ENCODE data around the gene NAV2.

Gene NAV2

GRCh38 chr11:19838994-19839768, 126.5 kb downstream of the NAV2 start:
- DNase-seq (ENCODE audit: low read depth) = no peak

- DNase-seq (ENCODE audit: low read depth) = no peak
Observed at GRCh38 chr11:19840961-19841360, 128.3 kb downstream of the NAV2 start.

- no peak for DNase-seq (ENCODE audit: low read depth)
Observed at GRCh38 chr11:19842505-19842904, 129.9 kb downstream of the NAV2 start.

- DNase-seq (ENCODE audit: low read depth) = no peak
Observed at GRCh38 chr11:19843079-19843478, 130.4 kb downstream of the NAV2 start.

GRCh38 chr11:19844012-19844411, 131.4 kb downstream of the NAV2 start:
- no peak for DNase-seq (ENCODE audit: low read depth)

GRCh38 chr11:19844806-19845205, 132.2 kb downstream of the NAV2 start:
- DNase-seq (ENCODE audit: low read depth) = no peak

- no peak for DNase-seq (ENCODE audit: low read depth)
Observed at GRCh38 chr11:19845626-19846025, 133.0 kb downstream of the NAV2 start.

GRCh38 chr11:19846654-19847305, 134.1 kb downstream of the NAV2 start:
- no peak for DNase-seq (ENCODE audit: low read depth)

GRCh38 chr11:19848219-19848618, 135.6 kb downstream of the NAV2 start:
- DNase-seq (ENCODE audit: low read depth) = no peak

- no peak for DNase-seq (ENCODE audit: low read depth)
Observed at GRCh38 chr11:19849107-19849789, 136.6 kb downstream of the NAV2 start.

- no peak for DNase-seq (ENCODE audit: low read depth)
Observed at GRCh38 chr11:19849947-19850593, 137.4 kb downstream of the NAV2 start.

GRCh38 chr11:19852288-19852687, 139.7 kb downstream of the NAV2 start:
- no peak for DNase-seq (ENCODE audit: low read depth)

GRCh38 chr11:19853016-19853415, 140.4 kb downstream of the NAV2 start:
- DNase-seq (ENCODE audit: low read depth) = no peak

- no peak for DNase-seq (ENCODE audit: low read depth)
Observed at GRCh38 chr11:19853920-19854319, 141.3 kb downstream of the NAV2 start.

GRCh38 chr11:19861171-19861570, 148.5 kb downstream of the NAV2 start:
- DNase-seq (ENCODE audit: low read depth) = no peak

GRCh38 chr11:19862091-19862490, 149.5 kb downstream of the NAV2 start:
- DNase-seq (ENCODE audit: low read depth) = no peak

- no peak for DNase-seq (ENCODE audit: low read depth)
Observed at GRCh38 chr11:19864141-19865140, 151.8 kb downstream of the NAV2 start.

- DNase-seq (ENCODE audit: low read depth) = no peak
Observed at GRCh38 chr11:19866037-19866436, 153.4 kb downstream of the NAV2 start.

GRCh38 chr11:19866521-19866920, 153.9 kb downstream of the NAV2 start:
- no peak for DNase-seq (ENCODE audit: low read depth)

GRCh38 chr11:19867064-19867463, 154.4 kb downstream of the NAV2 start:
- no peak for DNase-seq (ENCODE audit: low read depth)

- no peak for DNase-seq (ENCODE audit: low read depth)
Observed at GRCh38 chr11:19868281-19868821, 155.7 kb downstream of the NAV2 start.

Measured in stimulated activated CD8-positive, alpha-beta memory T cell treated with anti-CD3 and anti-CD28 coated beads, Interleukin-15, amount 100 ng/mL, for 24 hours (primary cell).